ENCODE results near the gene RHOJ.

Gene RHOJ

GRCh38 chr14:63224196-63224595 is 20.0 kb downstream of the RHOJ start:
- no peaks in the 10 kb centered on the region for H3K9me3 ChIP-seq (ENCODE audit: control insufficient read depth in 2 of 2, low read length in 2 of 2)
- no peaks in the 10 kb centered on the region for H3K4me1 ChIP-seq (ENCODE audit: control insufficient read depth in 2 of 2, insufficient read depth in 2 of 2, low read length in 2 of 2)
- no peak overlapping the region for H3K9ac ChIP-seq (ENCODE audit: low read depth in 1 of 2, low read length in 2 of 2)
- no peaks in the 10 kb centered on the region for H3K27me3 ChIP-seq (ENCODE audit: control insufficient read depth in 2 of 2, insufficient read depth in 2 of 2, low read length in 2 of 2)
- H3K36me3 ChIP-seq (ENCODE audit: control insufficient read depth in 2 of 2, insufficient read depth in 2 of 2, low read length in 2 of 2), result no peaks in the 10 kb centered on the region
- H3K4me3 ChIP-seq (ENCODE audit: low read length in 2 of 2), result no peak overlapping the region
- H3K27ac ChIP-seq (ENCODE audit: low read depth in 2 of 2, low read length in 2 of 2), result no peak overlapping the region

GRCh38 chr14:63228217-63228616 is 24.0 kb downstream of the RHOJ start:
- H3K27ac ChIP-seq (ENCODE audit: low read depth in 2 of 2, low read length in 2 of 2), result no peak overlapping the region
- no peaks in the 10 kb centered on the region for H3K27me3 ChIP-seq (ENCODE audit: control insufficient read depth in 2 of 2, insufficient read depth in 2 of 2, low read length in 2 of 2)
- no peaks in the 10 kb centered on the region for H3K4me1 ChIP-seq (ENCODE audit: control insufficient read depth in 2 of 2, insufficient read depth in 2 of 2, low read length in 2 of 2)
- H3K4me3 ChIP-seq (ENCODE audit: low read length in 2 of 2), result no peak overlapping the region
- no peaks in the 10 kb centered on the region for H3K36me3 ChIP-seq (ENCODE audit: control insufficient read depth in 2 of 2, insufficient read depth in 2 of 2, low read length in 2 of 2)
- no peaks in the 10 kb centered on the region for H3K9me3 ChIP-seq (ENCODE audit: control insufficient read depth in 2 of 2, low read length in 2 of 2)
- no peak overlapping the region for H3K9ac ChIP-seq (ENCODE audit: low read depth in 1 of 2, low read length in 2 of 2)

- no peak overlapping the region for H3K27ac ChIP-seq (ENCODE audit: low read depth in 2 of 2, low read length in 2 of 2)
- H3K9me3 ChIP-seq (ENCODE audit: control insufficient read depth in 2 of 2, low read length in 2 of 2), result no peaks in the 10 kb centered on the region
- no peaks in the 10 kb centered on the region for H3K36me3 ChIP-seq (ENCODE audit: control insufficient read depth in 2 of 2, insufficient read depth in 2 of 2, low read length in 2 of 2)
- no peaks in the 10 kb centered on the region for H3K4me1 ChIP-seq (ENCODE audit: control insufficient read depth in 2 of 2, insufficient read depth in 2 of 2, low read length in 2 of 2)
- H3K27me3 ChIP-seq (ENCODE audit: control insufficient read depth in 2 of 2, insufficient read depth in 2 of 2, low read length in 2 of 2), result no peaks in the 10 kb centered on the region
- H3K4me3 ChIP-seq (ENCODE audit: low read length in 2 of 2), result no peak overlapping the region
- H3K9ac ChIP-seq (ENCODE audit: low read depth in 1 of 2, low read length in 2 of 2), result no peak overlapping the region
These were observed 25.3 kb downstream of the RHOJ start for GRCh38 chr14:63229330-63230059.

GRCh38 chr14:63231766-63232165 is 27.5 kb downstream of the RHOJ start:
- Histone ChIP-seq H3K9ac (ENCODE audit: low read depth in 1 of 2, low read length in 2 of 2) (no peak overlapping the region), H3K4me1 (ENCODE audit: control insufficient read depth in 2 of 2, insufficient read depth in 2 of 2, low read length in 2 of 2) (no peaks in the 10 kb centered on the region), H3K36me3 (ENCODE audit: control insufficient read depth in 2 of 2, insufficient read depth in 2 of 2, low read length in 2 of 2) (no peaks in the 10 kb centered on the region), H3K4me3 (ENCODE audit: low read length in 2 of 2) (no peak overlapping the region), H3K9me3 (ENCODE audit: control insufficient read depth in 2 of 2, low read length in 2 of 2) (no peaks in the 10 kb centered on the region), H3K27me3 (ENCODE audit: control insufficient read depth in 2 of 2, insufficient read depth in 2 of 2, low read length in 2 of 2) (no peaks in the 10 kb centered on the region), H3K27ac (ENCODE audit: low read depth in 2 of 2, low read length in 2 of 2) (no peak overlapping the region)

- Histone ChIP-seq H3K27me3 (ENCODE audit: control insufficient read depth in 2 of 2, insufficient read depth in 2 of 2, low read length in 2 of 2) (no peaks in the 10 kb centered on the region), H3K36me3 (ENCODE audit: control insufficient read depth in 2 of 2, insufficient read depth in 2 of 2, low read length in 2 of 2) (no peaks in the 10 kb centered on the region), H3K9me3 (ENCODE audit: control insufficient read depth in 2 of 2, low read length in 2 of 2) (no peaks in the 10 kb centered on the region), H3K9ac (ENCODE audit: low read depth in 1 of 2, low read length in 2 of 2) (no peak overlapping the region), H3K4me1 (ENCODE audit: control insufficient read depth in 2 of 2, insufficient read depth in 2 of 2, low read length in 2 of 2) (no peaks in the 10 kb centered on the region), H3K27ac (ENCODE audit: low read depth in 2 of 2, low read length in 2 of 2) (no peak overlapping the region), H3K4me3 (ENCODE audit: low read length in 2 of 2) (no peak overlapping the region)
These were observed 33.5 kb downstream of the RHOJ start for GRCh38 chr14:63237791-63238190.

- H3K27ac ChIP-seq (ENCODE audit: low read depth in 2 of 2, low read length in 2 of 2), result no peak overlapping the region
- H3K4me1 ChIP-seq (ENCODE audit: control insufficient read depth in 2 of 2, insufficient read depth in 2 of 2, low read length in 2 of 2), result no peaks in the 10 kb centered on the region
- H3K27me3 ChIP-seq (ENCODE audit: control insufficient read depth in 2 of 2, insufficient read depth in 2 of 2, low read length in 2 of 2), result no peaks in the 10 kb centered on the region
- no peak overlapping the region for H3K4me3 ChIP-seq (ENCODE audit: low read length in 2 of 2)
- H3K36me3 ChIP-seq (ENCODE audit: control insufficient read depth in 2 of 2, insufficient read depth in 2 of 2, low read length in 2 of 2), result no peaks in the 10 kb centered on the region
- H3K9me3 ChIP-seq (ENCODE audit: control insufficient read depth in 2 of 2, low read length in 2 of 2), result no peaks in the 10 kb centered on the region
- H3K9ac ChIP-seq (ENCODE audit: low read depth in 1 of 2, low read length in 2 of 2), result no peak overlapping the region
These were observed 36.0 kb downstream of the RHOJ start for GRCh38 chr14:63240221-63240620.

- Histone ChIP-seq H3K27ac (ENCODE audit: low read depth in 2 of 2, low read length in 2 of 2) (no peak overlapping the region), H3K36me3 (ENCODE audit: control insufficient read depth in 2 of 2, insufficient read depth in 2 of 2, low read length in 2 of 2) (no peaks in the 10 kb centered on the region), H3K4me3 (ENCODE audit: low read length in 2 of 2) (no peak overlapping the region), H3K27me3 (ENCODE audit: control insufficient read depth in 2 of 2, insufficient read depth in 2 of 2, low read length in 2 of 2) (no peaks in the 10 kb centered on the region), H3K9ac (ENCODE audit: low read depth in 1 of 2, low read length in 2 of 2) (no peak overlapping the region), H3K9me3 (ENCODE audit: control insufficient read depth in 2 of 2, low read length in 2 of 2) (no peaks in the 10 kb centered on the region), H3K4me1 (ENCODE audit: control insufficient read depth in 2 of 2, insufficient read depth in 2 of 2, low read length in 2 of 2) (no peaks in the 10 kb centered on the region)
These were observed 36.9 kb downstream of the RHOJ start for GRCh38 chr14:63241096-63241495.

GRCh38 chr14:63243646-63244045 is 39.4 kb downstream of the RHOJ start:
- H3K36me3 ChIP-seq (ENCODE audit: control insufficient read depth in 2 of 2, insufficient read depth in 2 of 2, low read length in 2 of 2), result no peaks in the 10 kb centered on the region
- H3K9ac ChIP-seq (ENCODE audit: low read depth in 1 of 2, low read length in 2 of 2), result no peak overlapping the region
- no peak overlapping the region for H3K27ac ChIP-seq (ENCODE audit: low read depth in 2 of 2, low read length in 2 of 2)
- no peaks in the 10 kb centered on the region for H3K9me3 ChIP-seq (ENCODE audit: control insufficient read depth in 2 of 2, low read length in 2 of 2)
- H3K27me3 ChIP-seq (ENCODE audit: control insufficient read depth in 2 of 2, insufficient read depth in 2 of 2, low read length in 2 of 2), result no peaks in the 10 kb centered on the region
- no peaks in the 10 kb centered on the region for H3K4me1 ChIP-seq (ENCODE audit: control insufficient read depth in 2 of 2, insufficient read depth in 2 of 2, low read length in 2 of 2)
- no peak overlapping the region for H3K4me3 ChIP-seq (ENCODE audit: low read length in 2 of 2)

GRCh38 chr14:63245893-63246292 is 41.6 kb downstream of the RHOJ start:
- Histone ChIP-seq H3K9me3 (ENCODE audit: control insufficient read depth in 2 of 2, low read length in 2 of 2) (no peaks in the 10 kb centered on the region), H3K36me3 (ENCODE audit: control insufficient read depth in 2 of 2, insufficient read depth in 2 of 2, low read length in 2 of 2) (no peaks in the 10 kb centered on the region), H3K27me3 (ENCODE audit: control insufficient read depth in 2 of 2, insufficient read depth in 2 of 2, low read length in 2 of 2) (no peaks in the 10 kb centered on the region), H3K4me1 (ENCODE audit: control insufficient read depth in 2 of 2, insufficient read depth in 2 of 2, low read length in 2 of 2) (no peaks in the 10 kb centered on the region), H3K4me3 (ENCODE audit: low read length in 2 of 2) (no peak overlapping the region), H3K9ac (ENCODE audit: low read depth in 1 of 2, low read length in 2 of 2) (no peak overlapping the region), H3K27ac (ENCODE audit: low read depth in 2 of 2, low read length in 2 of 2) (no peak overlapping the region)

- no peaks in the 10 kb centered on the region for H3K4me1 ChIP-seq (ENCODE audit: control insufficient read depth in 2 of 2, insufficient read depth in 2 of 2, low read length in 2 of 2)
- H3K36me3 ChIP-seq (ENCODE audit: control insufficient read depth in 2 of 2, insufficient read depth in 2 of 2, low read length in 2 of 2), result no peaks in the 10 kb centered on the region
- H3K4me3 ChIP-seq (ENCODE audit: low read length in 2 of 2), result no peak overlapping the region
- H3K9ac ChIP-seq (ENCODE audit: low read depth in 1 of 2, low read length in 2 of 2), result no peak overlapping the region
- H3K27me3 ChIP-seq (ENCODE audit: control insufficient read depth in 2 of 2, insufficient read depth in 2 of 2, low read length in 2 of 2), result no peaks in the 10 kb centered on the region
- no peaks in the 10 kb centered on the region for H3K9me3 ChIP-seq (ENCODE audit: control insufficient read depth in 2 of 2, low read length in 2 of 2)
- H3K27ac ChIP-seq (ENCODE audit: low read depth in 2 of 2, low read length in 2 of 2), result no peak overlapping the region
These were observed 44.0 kb downstream of the RHOJ start for GRCh38 chr14:63248211-63248610.

- H3K27me3 ChIP-seq (ENCODE audit: control insufficient read depth in 2 of 2, insufficient read depth in 2 of 2, low read length in 2 of 2), result no peaks in the 10 kb centered on the region
- no peak overlapping the region for H3K27ac ChIP-seq (ENCODE audit: low read depth in 2 of 2, low read length in 2 of 2)
- no peaks in the 10 kb centered on the region for H3K36me3 ChIP-seq (ENCODE audit: control insufficient read depth in 2 of 2, insufficient read depth in 2 of 2, low read length in 2 of 2)
- no peak overlapping the region for H3K4me3 ChIP-seq (ENCODE audit: low read length in 2 of 2)
- no peaks in the 10 kb centered on the region for H3K4me1 ChIP-seq (ENCODE audit: control insufficient read depth in 2 of 2, insufficient read depth in 2 of 2, low read length in 2 of 2)
- H3K9me3 ChIP-seq (ENCODE audit: control insufficient read depth in 2 of 2, low read length in 2 of 2), result no peaks in the 10 kb centered on the region
- H3K9ac ChIP-seq (ENCODE audit: low read depth in 1 of 2, low read length in 2 of 2), result no peak overlapping the region
These were observed 44.8 kb downstream of the RHOJ start for GRCh38 chr14:63249092-63249491.
